Common myeloid progenitor, CD34-positive (primary cell): ENCODE data around the gene DISP3.

ENCODE experiments used
- CTCF ChIA-PET: fragments of 350-600 bp; sonication (Branson Sonifier 250); formaldehyde crosslinking; loops from one replicate; lab custom pipeline; 2021; ENCODE audit warnings: antibody characterized with exemption; lab: Charles Lee
- POLR2A ChIA-PET: fragments of 350-600 bp; sonication (Branson Sonifier 250); formaldehyde crosslinking; loops from one replicate; lab custom pipeline; 2021; ENCODE audit warnings: antibody characterized with exemption; lab: Charles Lee
- DNase-seq, 3 donors: peaks; one replicate each; pipeline versions ENCODE4 v3.0.0 to v3.0.0-alpha.2; 2013
- H3K27ac ChIP-seq, 2 experiments: 1 replicate in 1 of 2; 2 replicates in 1 of 2; pipeline ENCODE4 v1.7.0; 2013; ENCODE audit warnings: inconsistent platforms in 2 of 2, low read length in 2 of 2, mild to moderate bottlenecking in 2 of 2, low read depth in 1 of 2, moderate library complexity in 1 of 2; ENCODE audit not compliant: severe bottlenecking in 2 of 2, insufficient read depth in 1 of 2, poor library complexity in 1 of 2
- H3K27me3 ChIP-seq, 5 experiments: replicated peaks in 2 of 5; 1 replicate in 3 of 5; 2 replicates in 2 of 5; pipeline versions ENCODE4 v1.6.1 to v1.7.0; 2013; ENCODE audit warnings: low read length in 4 of 5, mild to moderate bottlenecking in 2 of 5, moderate library complexity in 2 of 5, inconsistent platforms in 1 of 5; ENCODE audit not compliant: insufficient read depth in 5 of 5, control insufficient read depth in 4 of 5
- H3K36me3 ChIP-seq, 4 experiments: 1 replicate in 2 of 4; 2 replicates in 2 of 4; pipeline versions ENCODE4 v1.6.1 to v1.7.0; 2013; ENCODE audit warnings: low read length in 3 of 4, control low read depth in 1 of 4, mild to moderate bottlenecking in 1 of 4; ENCODE audit not compliant: control insufficient read depth in 4 of 4, insufficient read depth in 4 of 4
- H3K4me1 ChIP-seq, 4 experiments: 1 replicate in 3 of 4; 2 replicates in 1 of 4; pipeline versions ENCODE4 v1.6.1 to v1.7.1; 2013; ENCODE audit warnings: low read length in 3 of 4, mild to moderate bottlenecking in 3 of 4, control low read depth in 1 of 4, inconsistent platforms in 1 of 4, moderate library complexity in 1 of 4; ENCODE audit not compliant: control insufficient read depth in 4 of 4, insufficient read depth in 4 of 4; ENCODE audit errors: control extremely low read depth in 1 of 4
- H3K4me3 ChIP-seq, 7 experiments: 1 replicate in 4 of 7; 2 replicates in 3 of 7; pipeline versions ENCODE4 v1.5.1 to v1.7.0; 2013; ENCODE audit warnings: mild to moderate bottlenecking in 7 of 7, low read length in 6 of 7, moderate library complexity in 6 of 7, inconsistent platforms in 2 of 7, low read depth in 2 of 7, control low read depth in 1 of 7; ENCODE audit not compliant: insufficient read depth in 4 of 7, control insufficient read depth in 1 of 7; ENCODE audit errors: extremely low read depth in 1 of 7
- H3K9me3 ChIP-seq, 5 experiments: 1 replicate in 4 of 5; 2 replicates in 1 of 5; pipeline versions ENCODE4 v1.6.1 to v1.7.1; 2013; ENCODE audit warnings: low read length in 4 of 5, mild to moderate bottlenecking in 2 of 5, inconsistent platforms in 1 of 5, low read depth in 1 of 5, moderate library complexity in 1 of 5; ENCODE audit not compliant: control insufficient read depth in 4 of 5, insufficient read depth in 2 of 5; ENCODE audit errors: control extremely low read depth in 1 of 5
- WGBS: methylation state at CpG from one replicate; pipeline ENCODE4 v1.1.5; 2013; ENCODE audit not compliant: insufficient coverage; 5-methylcytosine and 5-hydroxymethylcytosine counted together

Gene DISP3

GRCh38 chr1:11485191-11485590, 6.2 kb downstream of the DISP3 start:
- WGBS = 78% methylated on average over 3 of the region's 6 CpGs
- peaks cover 0 to 66% (median 9%) of the 10 kb centered on the region in 5 experiments for H3K27me3 ChIP-seq
- H3K27ac ChIP-seq = no peak overlapping the region
- no peaks in the 10 kb centered on the region for H3K36me3 ChIP-seq
- POLR2A ChIA-PET = no interaction called here
- CTCF ChIA-PET = interaction anchor here (1.6 kb wide), 1 partner anchor 11 kb away, joined by 5 read pairs; no protein-coding TSS in a partner anchor
- H3K4me3 ChIP-seq = no peak overlapping the region
- no peak for DNase-seq
- H3K9me3 ChIP-seq = no peaks in the 10 kb centered on the region
- H3K4me1 ChIP-seq = no peaks in the 10 kb centered on the region

- DNase-seq = no peak
- ChIA-PET CTCF (interaction anchor here (1.6 kb wide), 1 partner anchor 13 kb away, joined by 5 read pairs; no protein-coding TSS in a partner anchor), POLR2A (no interaction called here)
- Histone ChIP-seq H3K27me3 (peaks cover 0 to 56% (median 6%) of the 10 kb centered on the region in 5 experiments), H3K27ac (no peak overlapping the region), H3K4me3 (no peak overlapping the region), H3K9me3 (no peaks in the 10 kb centered on the region), H3K36me3 (no peaks in the 10 kb centered on the region), H3K4me1 (no peaks in the 10 kb centered on the region)
- WGBS = 83% methylated on average over 4 of the region's 12 CpGs
Measured at GRCh38 chr1:11486231-11487009, 7.5 kb downstream of the DISP3 start.

GRCh38 chr1:11487196-11487751, 8.3 kb downstream of the DISP3 start:
- Histone ChIP-seq H3K27me3 (peaks cover 0 to 48% (median 4%) of the 10 kb centered on the region in 5 experiments), H3K4me3 (no peak overlapping the region), H3K36me3 (no peaks in the 10 kb centered on the region), H3K9me3 (no peaks in the 10 kb centered on the region), H3K4me1 (no peaks in the 10 kb centered on the region), H3K27ac (no peak overlapping the region)
- DNase-seq = no peak
- WGBS = 76% methylated on average over 7 of the region's 10 CpGs
- POLR2A ChIA-PET = no interaction called here
- CTCF ChIA-PET = no interaction called here

DNA sequence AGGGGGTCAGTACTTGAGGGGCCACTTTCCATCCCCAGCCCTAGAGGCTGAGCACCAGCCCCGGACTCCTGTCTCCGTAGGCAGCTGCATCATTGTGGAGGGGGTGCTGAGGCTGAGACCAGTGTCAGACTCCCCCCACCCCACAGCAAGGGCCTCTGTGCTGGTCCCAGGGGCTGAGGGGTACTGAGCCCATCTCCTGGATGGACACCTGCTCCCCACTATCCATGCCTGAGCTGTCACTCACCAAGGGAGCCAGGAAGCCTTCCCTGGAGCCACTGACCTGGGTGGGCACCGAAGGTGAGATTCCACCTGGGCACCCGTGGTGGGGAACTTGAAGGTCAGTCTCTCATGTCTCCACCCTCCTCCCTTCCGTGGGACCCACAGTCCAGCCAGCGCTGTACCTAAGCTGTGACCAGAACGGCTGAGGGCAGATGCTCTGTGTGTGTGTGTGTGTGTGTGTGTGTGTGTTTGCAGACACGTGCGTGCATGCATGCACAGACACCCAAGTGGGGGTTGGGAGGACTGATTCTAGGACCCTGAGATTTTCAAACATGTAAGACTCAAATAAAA, 9.3 kb downstream of the DISP3 start:
- DNase-seq = no peak
- no peaks in the 10 kb centered on the region for H3K36me3 ChIP-seq
- peaks cover 0 to 43% (median 4%) of the 10 kb centered on the region in 5 experiments for H3K27me3 ChIP-seq
- no peaks in the 10 kb centered on the region for H3K4me1 ChIP-seq
- ChIA-PET POLR2A (no interaction called here), CTCF (no interaction called here)
- H3K27ac ChIP-seq = no peak overlapping the region
- WGBS = 76% methylated on average over 2 of the region's 9 CpGs
- H3K9me3 ChIP-seq = no peaks in the 10 kb centered on the region
- no peak overlapping the region for H3K4me3 ChIP-seq

- Histone ChIP-seq H3K27me3 (peaks cover 0 to 39% (median 4%) of the 10 kb centered on the region in 5 experiments), H3K4me3 (no peak overlapping the region), H3K27ac (no peak overlapping the region), H3K36me3 (no peaks in the 10 kb centered on the region), H3K9me3 (peaks cover 0 to 6% (median 4%) of the 10 kb centered on the region in 5 experiments), H3K4me1 (no peaks in the 10 kb centered on the region)
- 67% methylated on average over 10 of the region's 11 CpGs for WGBS
- DNase-seq = no peak
- CTCF ChIA-PET = no interaction called here
- POLR2A ChIA-PET = no interaction called here
Measured at GRCh38 chr1:11488966-11489625, 10.1 kb downstream of the DISP3 start.

GRCh38 chr1:11492235-11492634, 13.3 kb downstream of the DISP3 start:
- H3K9me3 ChIP-seq = peaks cover 0 to 6% (median 4%) of the 10 kb centered on the region in 5 experiments
- WGBS = 64% methylated on average over 5 of the region's 7 CpGs
- no peak overlapping the region for H3K27ac ChIP-seq
- no peak overlapping the region for H3K4me3 ChIP-seq
- DNase-seq = no peak
- H3K36me3 ChIP-seq = no peaks in the 10 kb centered on the region
- no peaks in the 10 kb centered on the region for H3K4me1 ChIP-seq
- peaks cover 0 to 16% (median 3%) of the 10 kb centered on the region in 5 experiments for H3K27me3 ChIP-seq
- ChIA-PET CTCF (no interaction called here), POLR2A (no interaction called here)
